ENCODE results near the gene PSMA6. TPM values are rescaled to one million over a fixed set of nuclear protein-coding genes. Genes with fewer than 3 reads are reported as not detected.
A peak's percentile ranks its signal among the peaks of the same experiment; 100 is the strongest.

The PSMA6 gene
- total RNA-seq = 157 TPM
- long read RNA-seq, transcript PSMA6-201 (7 exons, 1,029 nt) = major isoform, 119 of 127 reads
- long read RNA-seq, partial matches to known transcripts = 0 of 127 reads
- long read RNA-seq, other reads (novel, unspliced or antisense) = 4 of 127 reads

- peak within 1 kb of the TSS; percentile 94 for H3K4me3 ChIP-seq
- intact Hi-C loops (cut with DNase I) = loop anchor here (10.0 kb wide), 1 partner anchor 113 kb away; the partner anchor contains the start of gene NFKBIA
- no peaks in the 10 kb centered on the region for H3K9me3 ChIP-seq
- DNase-seq (peak; percentile 100), ATAC-seq (peak; percentile 99)
- peaks cover 31% of the 10 kb centered on the region for H3K4me1 ChIP-seq
- H3K27me3 ChIP-seq = no peaks in the 10 kb centered on the region
- TF ChIP-seq CTCF (IDR thresholded peaks at IDR 0.05) = no peak
- no peaks in the 10 kb centered on the region for H3K36me3 ChIP-seq
- peak within 1 kb of the TSS; percentile 91 for H3K27ac ChIP-seq
These were observed at the start of gene PSMA6 for GRCh38 chr14:35292051-35292769. Gene PSMA6 (plus strand): TSS chr14:35292382. CDS start chr14:35292477, 95 bp downstream.

- intact Hi-C loops (cut with DNase I) = no loop called here
- Histone ChIP-seq H3K9me3 (no peaks in the 10 kb centered on the region), H3K27me3 (no peaks in the 10 kb centered on the region), H3K4me3 (no peak overlapping the region), H3K4me1 (peaks cover 4% of the 10 kb centered on the region), H3K36me3 (no peaks in the 10 kb centered on the region), H3K27ac (no peak overlapping the region)
- ATAC-seq (peak; percentile 61), DNase-seq (no peak)
- no peak for TF ChIP-seq CTCF (IDR thresholded peaks at IDR 0.05)
These were observed 49.4 kb upstream of the PSMA6 start for GRCh38 chr14:35242599-35243311.

GRCh38 chr14:35243956-35244355, 48.2 kb upstream of the PSMA6 start:
- intact Hi-C loops (cut with DNase I) = no loop called here
- no peak overlapping the region for H3K27ac ChIP-seq
- no peaks in the 10 kb centered on the region for H3K9me3 ChIP-seq
- no peak overlapping the region for H3K4me3 ChIP-seq
- no peaks in the 10 kb centered on the region for H3K27me3 ChIP-seq
- peaks cover 6% of the 10 kb centered on the region for H3K4me1 ChIP-seq
- ATAC-seq (no peak), DNase-seq (no peak)
- H3K36me3 ChIP-seq = no peaks in the 10 kb centered on the region
- TF ChIP-seq CTCF (IDR thresholded peaks at IDR 0.05) = no peak

GRCh38 chr14:35244542-35244941, 47.6 kb upstream of the PSMA6 start:
- no peak overlapping the region for H3K4me3 ChIP-seq
- no peaks in the 10 kb centered on the region for H3K9me3 ChIP-seq
- no peak overlapping the region for H3K27ac ChIP-seq
- H3K4me1 ChIP-seq = peaks cover 6% of the 10 kb centered on the region
- ATAC-seq (no peak), DNase-seq (no peak)
- H3K27me3 ChIP-seq = no peaks in the 10 kb centered on the region
- no peaks in the 10 kb centered on the region for H3K36me3 ChIP-seq
- intact Hi-C loops (cut with DNase I) = no loop called here
- no peak for TF ChIP-seq CTCF (IDR thresholded peaks at IDR 0.05)

GRCh38 chr14:35245051-35245450, 47.1 kb upstream of the PSMA6 start:
- H3K4me3 ChIP-seq = no peak overlapping the region
- ATAC-seq (no peak), DNase-seq (no peak)
- peaks cover 6% of the 10 kb centered on the region for H3K4me1 ChIP-seq
- intact Hi-C loops (cut with DNase I) = no loop called here
- TF ChIP-seq CTCF (IDR thresholded peaks at IDR 0.05) = no peak
- no peak overlapping the region for H3K27ac ChIP-seq
- no peaks in the 10 kb centered on the region for H3K27me3 ChIP-seq
- H3K9me3 ChIP-seq = no peaks in the 10 kb centered on the region
- no peaks in the 10 kb centered on the region for H3K36me3 ChIP-seq

All from upper lobe of right lung (tissue), 1 donor.